GM21367 (cell line): ENCODE measurements around the gene OVCH1.
"Not testable (repeated sequence)": the region's sequence is repeated elsewhere in the genome, so short reads cannot be mapped to it uniquely, and the experiment has no call there.

ENCODE experiments used
- ATAC-seq: cut with Tn5 transposase; IDR thresholded peaks from one replicate; pipeline ENCODE4 v1.9.1; 2021; ENCODE audit not compliant: unreplicated experiment

Gene OVCH1

GRCh38 chr12:29416748-29417147 lies 80.7 kb downstream of the OVCH1 start:
- no peak for ATAC-seq

GRCh38 chr12:29415111-29415510 lies 82.4 kb downstream of the OVCH1 start:
- no peak for ATAC-seq

- no peak for ATAC-seq
Measured at GRCh38 chr12:29414368-29414767, 83.1 kb downstream of the OVCH1 start.

- ATAC-seq: no peak
Measured at GRCh38 chr12:29405561-29405960, 91.9 kb downstream of the OVCH1 start.

- ATAC-seq: no peak
Measured at GRCh38 chr12:29403991-29404390, 93.5 kb downstream of the OVCH1 start.

- ATAC-seq: no peak
Measured at GRCh38 chr12:29402437-29402836, 95.0 kb downstream of the OVCH1 start.

- ATAC-seq: no peak
Measured at GRCh38 chr12:29398495-29398894, 99.0 kb downstream of the OVCH1 start.

- ATAC-seq: no peak
Measured at GRCh38 chr12:29396774-29397173, 100.7 kb downstream of the OVCH1 start.

- no peak for ATAC-seq
Measured at GRCh38 chr12:29395356-29395755, 102.1 kb downstream of the OVCH1 start.

GRCh38 chr12:29390419-29390818 lies 107.1 kb downstream of the OVCH1 start:
- not testable (repeated sequence) for ATAC-seq

GRCh38 chr12:29389295-29389919 lies 108.1 kb downstream of the OVCH1 start:
- ATAC-seq: no peak

- ATAC-seq: not testable (repeated sequence)
Measured at GRCh38 chr12:29386084-29386680, 111.3 kb downstream of the OVCH1 start.

- not testable (repeated sequence) for ATAC-seq
Measured at GRCh38 chr12:29385194-29385593, 112.3 kb downstream of the OVCH1 start.

GRCh38 chr12:29382251-29382650 lies 115.2 kb downstream of the OVCH1 start:
- no peak for ATAC-seq

- peak; percentile 96 for ATAC-seq
Measured at GRCh38 chr12:29380536-29381523, 116.7 kb downstream of the OVCH1 start, which contains the start of gene ERGIC2. ERGIC2 (minus strand) TSS chr12:29381172; CDS start chr12:29371633, 9,539 bp downstream.
